Measurements from ENCODE around the gene KCNT1. TPM values are rescaled to one million over a fixed set of nuclear protein-coding genes. Genes with fewer than 3 reads are reported as not detected.

Gene KCNT1
- total RNA-seq, 1 donor from 2014 or later = not detected

- Mint-ChIP-seq H3K4me1 (ENCODE audit: low read depth, unreplicated experiment) (peaks cover 1% of the 10 kb centered on the region), H3K27me3 (ENCODE audit: low read depth, unreplicated experiment) (peaks cover 25% of the 10 kb centered on the region), H3K9me3 (ENCODE audit: unreplicated experiment) (peaks cover 2% of the 10 kb centered on the region), H3K27ac (ENCODE audit: unreplicated experiment) (no peak overlapping the region), H3K4me3 (ENCODE audit: unreplicated experiment) (no peak overlapping the region), H3K36me3 (ENCODE audit: low read depth, unreplicated experiment) (no peaks in the 10 kb centered on the region)
- Histone ChIP-seq H3K36me3 (ENCODE audit: insufficient read depth, low read length) (no peaks in the 10 kb centered on the region), H3K4me1 (ENCODE audit: insufficient read depth, low read length) (no peaks in the 10 kb centered on the region), H3K79me2 (ENCODE audit: insufficient read depth, low read length) (no peaks in the 10 kb centered on the region), H3K27ac (ENCODE audit: low read depth, low read length) (no peak overlapping the region), H4K20me1 (ENCODE audit: insufficient read depth, low read length) (peaks cover 4% of the 10 kb centered on the region), H3K27me3 (ENCODE audit: insufficient read depth, low read length) (no peaks in the 10 kb centered on the region), H3K4me3 (ENCODE audit: insufficient read depth, low read depth, low read length) (no peak overlapping the region), H3K9me3 (ENCODE audit: insufficient read depth, low read depth, low read length) (no peaks in the 10 kb centered on the region), H3K4me2 (ENCODE audit: low read length) (no peak overlapping the region), H2AFZ (ENCODE audit: low read depth, low read length) (no peak overlapping the region), H3K9ac (ENCODE audit: low read length) (no peak overlapping the region)
- DNase-seq (ENCODE audit: low read depth) = no peak
- TF ChIP-seq EZH2 (IDR thresholded peaks at IDR 0.05; ENCODE audit: insufficient read depth, low read length) (no peak), CTCF (IDR thresholded peaks at IDR 0.05; ENCODE audit: insufficient read depth, low read depth, low read length) (no peak)
- no peak for FAIRE-seq
These were observed 95.0 kb downstream of the KCNT1 start for GRCh38 chr9:135796784-135797485.

DNA sequence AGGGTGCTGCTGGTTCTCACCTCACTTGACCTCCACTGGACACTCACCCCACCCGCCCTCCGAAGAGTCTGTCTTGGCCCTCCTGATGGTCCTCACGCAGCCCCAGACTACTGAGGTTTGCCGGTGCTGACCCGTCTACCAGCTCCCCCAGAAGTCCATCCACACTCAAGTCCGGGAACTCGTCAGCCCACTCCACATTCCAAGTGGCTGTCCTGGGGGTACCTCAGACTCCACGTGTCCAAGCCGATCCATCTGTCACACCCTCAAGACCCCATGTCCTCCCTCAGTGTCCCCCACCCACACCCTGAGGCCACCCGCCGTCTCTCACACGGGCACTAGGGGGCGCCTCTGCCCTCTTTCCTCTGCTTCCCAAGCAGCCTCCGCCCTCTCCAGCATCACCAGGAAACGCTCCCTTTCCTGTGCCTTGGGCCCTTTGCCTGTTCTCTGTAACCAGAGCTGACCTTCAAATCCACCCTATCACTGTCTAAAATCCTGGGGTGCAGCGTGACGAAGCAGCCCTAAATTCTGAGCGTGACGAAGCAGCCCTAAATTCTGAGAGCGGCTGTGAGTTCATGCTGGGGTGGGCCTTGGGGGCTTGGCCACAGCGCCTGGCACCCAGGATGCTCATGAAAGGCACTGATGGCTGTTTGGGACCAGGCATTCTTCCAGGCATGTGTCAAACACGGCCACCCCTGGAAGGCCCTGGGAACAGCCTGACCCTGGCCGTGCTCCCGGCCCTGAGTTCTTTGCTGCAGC lies 95.7 kb downstream of the KCNT1 start:
- H3K36me3 ChIP-seq (ENCODE audit: insufficient read depth, low read length) = no peaks in the 10 kb centered on the region
- H3K9me3 ChIP-seq (ENCODE audit: insufficient read depth, low read depth, low read length) = no peaks in the 10 kb centered on the region
- FAIRE-seq (no peak), DNase-seq (ENCODE audit: low read depth) (no peak)
- H3K79me2 ChIP-seq (ENCODE audit: insufficient read depth, low read length) = no peaks in the 10 kb centered on the region
- H3K4me1 ChIP-seq (ENCODE audit: insufficient read depth, low read length) = no peaks in the 10 kb centered on the region
- peak overlapping the region; percentile 58 for H3K27ac Mint-ChIP-seq (ENCODE audit: unreplicated experiment)
- no peak overlapping the region for H3K27ac ChIP-seq (ENCODE audit: low read depth, low read length)
- peak overlapping the region; percentile 54 for H2AFZ ChIP-seq (ENCODE audit: low read depth, low read length)
- H3K27me3 Mint-ChIP-seq (ENCODE audit: low read depth, unreplicated experiment) = peaks cover 22% of the 10 kb centered on the region
- H3K4me1 Mint-ChIP-seq (ENCODE audit: low read depth, unreplicated experiment) = peaks cover 2% of the 10 kb centered on the region
- H3K27me3 ChIP-seq (ENCODE audit: insufficient read depth, low read length) = no peaks in the 10 kb centered on the region
- TF ChIP-seq EZH2 (IDR thresholded peaks at IDR 0.05; ENCODE audit: insufficient read depth, low read length) (no peak), CTCF (IDR thresholded peaks at IDR 0.05; ENCODE audit: insufficient read depth, low read depth, low read length) (peak; percentile 56)
- no peak overlapping the region for H3K4me3 Mint-ChIP-seq (ENCODE audit: unreplicated experiment)
- H3K4me3 ChIP-seq (ENCODE audit: insufficient read depth, low read depth, low read length) = no peak overlapping the region
- no peak overlapping the region for H3K4me2 ChIP-seq (ENCODE audit: low read length)
- H3K9me3 Mint-ChIP-seq (ENCODE audit: unreplicated experiment) = peaks cover 2% of the 10 kb centered on the region
- H4K20me1 ChIP-seq (ENCODE audit: insufficient read depth, low read length) = peaks cover 4% of the 10 kb centered on the region
- no peaks in the 10 kb centered on the region for H3K36me3 Mint-ChIP-seq (ENCODE audit: low read depth, unreplicated experiment)
- no peak overlapping the region for H3K9ac ChIP-seq (ENCODE audit: low read length)

GRCh38 chr9:135798263-135798585 lies 96.2 kb downstream of the KCNT1 start:
- H3K27me3 ChIP-seq (ENCODE audit: insufficient read depth, low read length) = no peaks in the 10 kb centered on the region
- peak overlapping the region; percentile 78 for H3K27ac Mint-ChIP-seq (ENCODE audit: unreplicated experiment)
- no peak for FAIRE-seq

More at GRCh38 chr9:135798263-135798585, 96.2 kb downstream of the KCNT1 start:
- H3K4me1 ChIP-seq (ENCODE audit: insufficient read depth, low read length) = no peaks in the 10 kb centered on the region
- Mint-ChIP-seq H3K4me3 (ENCODE audit: unreplicated experiment) (no peak overlapping the region), H3K36me3 (ENCODE audit: low read depth, unreplicated experiment) (no peaks in the 10 kb centered on the region), H3K9me3 (ENCODE audit: unreplicated experiment) (peaks cover 2% of the 10 kb centered on the region), H3K27me3 (ENCODE audit: low read depth, unreplicated experiment) (peaks cover 22% of the 10 kb centered on the region), H3K4me1 (ENCODE audit: low read depth, unreplicated experiment) (peaks cover 6% of the 10 kb centered on the region)
- H3K9ac ChIP-seq (ENCODE audit: low read length) = no peak overlapping the region
- H3K79me2 ChIP-seq (ENCODE audit: insufficient read depth, low read length) = no peaks in the 10 kb centered on the region
- no peak overlapping the region for H3K4me2 ChIP-seq (ENCODE audit: low read length)
- H3K4me3 ChIP-seq (ENCODE audit: insufficient read depth, low read depth, low read length) = no peak overlapping the region
- no peaks in the 10 kb centered on the region for H3K36me3 ChIP-seq (ENCODE audit: insufficient read depth, low read length)
- H4K20me1 ChIP-seq (ENCODE audit: insufficient read depth, low read length) = peaks cover 4% of the 10 kb centered on the region
- no peak for TF ChIP-seq CTCF (IDR thresholded peaks at IDR 0.05; ENCODE audit: insufficient read depth, low read depth, low read length)
- TF ChIP-seq EZH2 (IDR thresholded peaks at IDR 0.05; ENCODE audit: insufficient read depth, low read length) = no peak
- DNase-seq (ENCODE audit: low read depth) = no peak
- no peaks in the 10 kb centered on the region for H3K9me3 ChIP-seq (ENCODE audit: insufficient read depth, low read depth, low read length)
- H2AFZ ChIP-seq (ENCODE audit: low read depth, low read length) = no peak overlapping the region
- no peak overlapping the region for H3K27ac ChIP-seq (ENCODE audit: low read depth, low read length)
